GM21737 (cell line): Measurements from ENCODE around the gene TCP11.

Experiments used
- ATAC-seq: cut with Tn5 transposase; IDR thresholded peaks from one replicate; pipeline ENCODE4 v1.9.1; 2021; ENCODE audit warnings: mild to moderate bottlenecking, moderate library complexity; ENCODE audit not compliant: unreplicated experiment

TCP11 gene

GRCh38 chr6:35096129-35096862 is 44.8 kb downstream of the TCP11 start:
- ATAC-seq = no peak

DNA sequence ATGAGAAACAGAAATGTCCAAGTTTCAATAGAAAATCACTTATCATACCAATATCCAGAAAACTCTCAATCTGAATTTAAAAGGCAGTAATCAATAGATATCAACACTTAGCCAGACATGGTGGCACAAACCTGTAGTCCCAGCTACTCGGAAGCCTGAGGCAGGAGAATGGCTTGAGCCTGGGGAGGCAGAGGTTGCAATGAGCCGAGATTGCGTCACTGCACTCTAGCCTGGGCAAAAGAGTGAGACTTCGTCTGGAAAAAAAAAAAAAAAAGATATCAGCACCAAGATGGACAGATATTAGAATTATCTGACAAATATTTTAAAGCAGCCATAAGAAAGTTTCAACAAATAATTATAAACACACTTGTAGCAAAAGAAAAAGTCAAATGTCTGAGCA is 47.0 kb downstream of the TCP11 start:
- no peak for ATAC-seq

DNA sequence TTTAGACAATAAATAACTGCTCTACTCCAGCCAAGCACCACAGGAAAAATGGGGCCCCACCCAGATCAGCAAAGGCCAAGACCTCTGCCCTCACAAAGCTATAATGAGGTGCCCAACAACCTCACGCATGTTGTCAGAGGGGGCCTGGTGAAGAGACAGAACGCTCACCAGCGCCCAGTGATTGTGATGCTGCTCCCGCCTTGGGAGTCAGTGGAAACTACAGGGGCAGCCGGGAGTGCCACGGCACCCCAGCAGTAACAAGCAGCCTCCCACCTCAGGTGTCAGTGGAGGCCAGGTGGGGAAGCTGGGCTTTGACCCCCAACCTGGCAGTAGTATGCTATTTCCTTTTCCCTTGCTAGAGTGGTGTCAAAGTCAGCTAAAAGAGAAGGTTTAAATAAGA is 47.4 kb downstream of the TCP11 start:
- ATAC-seq = no peak

DNA sequence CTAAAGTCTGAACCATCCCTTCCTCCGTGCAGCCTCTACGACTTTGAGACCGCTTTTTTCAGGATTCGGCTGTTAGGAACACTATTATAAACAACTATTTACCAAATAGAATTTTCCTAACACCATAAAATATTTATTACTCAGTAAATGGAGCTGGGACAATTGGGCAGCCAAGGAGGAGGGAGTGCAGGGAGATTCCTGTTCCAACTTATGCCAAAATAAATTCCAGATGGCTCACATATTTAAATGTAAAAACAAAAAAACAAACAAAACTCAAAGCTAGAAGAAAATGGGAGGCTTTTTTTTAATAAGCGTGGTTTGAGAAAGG is 48.1 kb downstream of the TCP11 start:
- ATAC-seq = no peak

DNA sequence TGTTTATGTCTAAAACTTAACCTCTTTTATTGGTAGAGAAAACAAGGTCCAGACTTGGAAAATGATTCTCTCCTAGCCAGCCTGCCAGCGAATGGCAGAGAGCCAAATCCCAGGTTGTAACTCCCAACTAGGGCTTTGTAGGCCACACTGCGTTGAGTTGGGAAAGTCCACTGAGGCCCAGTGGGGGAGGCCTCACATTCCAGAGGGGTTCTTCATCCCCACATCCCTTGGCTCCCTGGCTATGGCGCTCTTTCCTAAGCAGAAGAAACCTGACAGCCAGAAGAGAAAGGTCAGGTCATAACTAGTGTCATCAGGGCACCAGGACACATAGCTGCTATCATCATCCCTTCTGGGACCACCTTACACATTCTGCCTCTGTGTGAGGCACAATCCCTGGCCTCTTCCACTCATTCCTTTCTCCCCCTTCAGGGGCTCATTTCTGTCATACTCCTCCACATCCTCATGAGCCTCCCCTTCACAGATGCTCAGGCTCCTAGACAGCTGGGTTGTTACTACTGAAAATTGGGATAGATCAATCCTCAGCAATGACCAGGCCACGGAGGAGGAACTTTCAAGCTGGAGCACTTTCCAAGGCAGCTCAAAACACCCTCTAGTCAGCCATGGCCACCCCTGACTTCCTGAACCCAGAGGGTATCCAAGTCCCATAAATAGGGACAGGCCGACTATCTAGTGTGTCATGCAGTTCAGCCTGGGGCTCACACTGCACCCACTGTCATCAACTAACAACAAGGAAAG is 48.6 kb downstream of the TCP11 start:
- no peak for ATAC-seq

- no peak for ATAC-seq
Observed at GRCh38 chr6:35091346-35092083, 49.6 kb downstream of the TCP11 start.

GRCh38 chr6:35090734-35091133 is 50.4 kb downstream of the TCP11 start:
- no peak for ATAC-seq

GRCh38 chr6:35089935-35090505 is 51.1 kb downstream of the TCP11 start:
- no peak for ATAC-seq

GRCh38 chr6:35089216-35089934 is 51.8 kb downstream of the TCP11 start:
- ATAC-seq = no peak

DNA sequence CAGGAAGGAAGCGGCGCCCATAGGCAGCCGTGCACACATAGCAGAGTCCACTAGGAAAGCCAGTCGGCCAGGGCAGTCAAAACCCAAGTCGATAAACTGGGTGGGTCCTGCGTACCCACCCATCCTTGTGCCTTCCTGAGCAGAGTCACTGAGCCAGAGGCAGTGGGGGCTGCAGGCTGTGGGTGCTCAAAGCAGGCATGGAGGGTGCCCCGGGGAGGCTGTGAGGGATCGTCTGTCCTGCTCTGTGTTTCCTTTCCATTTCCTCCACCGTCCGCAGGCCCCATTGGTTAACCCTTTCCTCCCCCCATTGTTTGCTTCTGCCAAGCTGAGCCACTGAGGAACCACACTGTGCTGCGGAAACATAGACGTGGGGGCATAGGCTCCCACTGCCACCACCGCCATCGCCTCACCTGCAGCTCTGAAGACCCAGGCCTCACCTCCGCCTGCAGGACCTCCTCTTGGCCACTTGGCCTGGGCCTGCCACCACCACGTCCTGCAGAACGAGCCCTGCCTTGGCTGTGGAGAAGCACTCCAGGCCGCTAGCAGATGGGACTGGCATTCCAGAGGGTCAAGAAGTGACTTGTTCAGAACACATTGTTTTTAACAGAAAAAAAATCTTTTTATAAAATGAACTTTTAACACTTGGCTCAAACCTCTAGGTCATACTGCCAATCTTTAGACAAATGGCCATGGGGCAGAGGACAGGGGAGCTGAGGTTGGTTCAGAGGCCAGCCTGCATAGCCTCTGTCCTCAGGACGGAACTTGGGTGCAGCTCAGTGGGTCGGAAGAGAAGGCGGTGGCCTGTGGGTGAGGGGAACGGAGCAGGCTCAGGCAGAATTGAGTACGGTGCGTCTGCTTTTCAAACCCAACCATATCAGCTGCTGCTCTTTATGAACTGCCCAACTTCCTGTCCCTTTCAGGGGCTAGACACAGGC is 52.6 kb downstream of the TCP11 start:
- no peak for ATAC-seq

GRCh38 chr6:35087361-35088280 is 53.5 kb downstream of the TCP11 start:
- ATAC-seq = no peak

DNA sequence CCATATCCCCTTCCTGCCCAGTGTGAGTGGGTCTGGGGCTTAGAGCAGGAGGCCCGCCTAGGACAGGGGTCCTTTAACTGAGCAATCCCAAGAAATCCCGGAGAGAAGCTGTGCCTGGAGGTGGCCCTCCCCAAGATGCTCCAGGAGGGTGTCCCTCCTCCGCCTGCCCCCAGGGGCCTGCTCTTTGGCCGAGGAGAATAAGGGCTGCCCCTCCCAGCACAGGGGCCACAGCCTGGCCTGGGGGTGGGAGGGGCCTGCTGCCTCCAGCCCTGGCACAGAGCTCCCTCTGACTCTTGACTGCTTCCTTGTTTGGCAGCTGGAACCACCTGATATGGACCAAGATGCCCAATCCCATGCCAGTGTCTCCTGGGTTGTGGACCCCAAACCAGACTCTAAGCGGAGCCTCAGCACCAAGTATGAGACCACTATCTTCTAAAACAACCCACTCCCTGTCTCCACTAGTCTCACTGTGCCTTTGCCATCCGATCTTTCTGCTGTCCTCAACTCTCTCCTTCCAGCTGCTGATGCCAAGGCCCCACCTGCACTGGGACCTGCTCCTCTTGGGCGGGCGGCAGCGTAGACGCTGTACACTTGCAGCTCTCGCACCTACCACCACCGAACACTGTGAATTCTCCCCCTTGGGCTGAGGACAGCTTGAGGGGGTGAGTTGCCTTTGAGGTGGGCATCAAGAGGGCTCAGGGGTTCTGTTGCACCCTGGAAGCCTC is 54.3 kb downstream of the TCP11 start:
- no peak for ATAC-seq

GRCh38 chr6:35086282-35086632 is 54.9 kb downstream of the TCP11 start:
- ATAC-seq = no peak

DNA sequence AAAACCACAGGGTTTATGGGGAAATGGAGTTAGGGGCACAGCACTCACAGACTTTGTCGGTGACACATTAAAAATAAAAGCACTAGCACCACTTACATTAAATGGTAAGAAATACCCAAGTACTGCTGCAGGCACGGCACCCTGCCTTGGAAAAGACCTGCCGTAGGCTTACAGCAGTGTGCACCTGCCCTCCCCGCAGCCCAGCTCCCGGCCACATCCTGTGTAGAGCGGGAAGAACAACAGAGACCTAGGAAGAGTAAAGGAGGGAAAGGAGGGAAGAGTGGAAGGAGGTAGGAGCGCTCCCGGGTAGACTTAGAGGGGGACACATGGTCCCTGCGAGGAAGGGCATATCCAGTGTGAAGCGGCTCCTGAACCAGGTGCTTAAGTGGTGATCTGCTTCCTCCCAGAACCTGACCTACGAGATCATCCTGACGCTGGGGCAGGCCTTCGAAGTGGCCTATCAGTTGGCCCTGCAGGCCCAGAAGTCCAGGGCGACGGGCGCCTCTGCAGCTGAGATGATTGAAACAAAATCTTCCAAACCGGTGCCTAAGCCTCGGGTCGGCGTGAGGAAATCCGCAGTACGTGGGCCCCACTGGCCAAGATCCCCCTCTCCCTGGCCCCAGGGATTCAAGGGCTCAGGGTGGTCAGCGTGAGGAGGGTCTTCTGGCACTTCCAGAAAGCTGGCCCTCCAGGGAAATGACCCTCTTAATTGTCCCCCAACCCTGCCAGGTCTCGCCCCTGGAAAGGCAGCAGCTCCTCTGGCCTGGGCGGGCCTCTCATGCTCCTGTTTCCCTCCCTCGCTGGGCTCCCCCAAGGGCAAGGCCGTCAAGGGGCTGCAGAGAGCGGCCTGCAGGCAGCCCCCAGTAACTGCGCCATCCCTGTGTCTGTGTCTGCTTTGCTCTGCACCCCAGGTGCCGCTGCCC is 55.5 kb downstream of the TCP11 start:
- no peak for ATAC-seq

DNA sequence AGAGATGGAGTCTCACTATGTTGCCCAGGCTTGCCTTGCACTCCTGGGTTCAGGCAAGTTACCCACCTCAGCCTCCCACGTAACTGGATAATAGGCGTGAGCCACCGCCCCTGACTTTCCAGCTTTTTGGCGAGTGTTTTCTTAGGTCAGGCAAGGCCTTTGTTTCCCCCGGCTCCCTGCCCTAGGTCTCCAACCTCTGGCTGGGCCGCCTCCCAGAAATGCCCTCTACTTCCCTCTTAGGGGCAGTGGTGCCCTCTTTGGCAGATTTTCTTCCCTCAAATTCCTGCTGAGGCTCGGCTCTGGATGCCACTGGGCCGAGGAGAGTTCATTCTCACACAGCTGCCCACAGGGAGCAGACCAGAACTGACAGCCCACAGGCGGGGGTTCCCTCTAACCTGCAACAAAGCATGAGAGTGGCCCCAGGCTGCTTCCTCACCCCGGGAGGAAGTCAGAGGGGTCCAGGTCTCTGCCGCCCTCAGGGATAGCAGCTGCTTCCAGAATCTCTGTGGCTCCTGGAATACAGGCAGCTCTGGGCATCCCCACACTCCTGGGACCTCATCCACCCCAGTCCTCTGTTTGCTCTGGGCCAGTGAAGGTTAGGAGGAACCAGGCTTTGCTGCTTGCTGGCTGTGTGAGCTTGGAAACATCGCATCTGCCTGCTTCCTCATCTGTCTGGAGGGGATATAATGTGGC is 56.5 kb downstream of the TCP11 start:
- no peak for ATAC-seq

GRCh38 chr6:35084041-35084491 is 57.1 kb downstream of the TCP11 start:
- ATAC-seq = no peak
